ENCODE data around the gene HIVEP3. TPM values are rescaled to one million over a fixed set of nuclear protein-coding genes. Genes with fewer than 3 reads are reported as not detected.
A peak's percentile ranks its signal among the peaks of the same experiment; 100 is the strongest.

HIVEP3 gene
- total RNA-seq, 2 donors from 2014 or later = 4.7 to 5.8 TPM

- TF ChIP-seq CTCF (IDR thresholded peaks at IDR 0.05) = no peak
- peak overlapping the region; percentile 48 to 57 for H3K27ac ChIP-seq
- no peak for DNase-seq (ENCODE audit: low spot score)
- no peaks in the 10 kb centered on the region for H3K9me3 ChIP-seq
- H3K36me3 ChIP-seq = no peaks in the 10 kb centered on the region
- no peaks in the 10 kb centered on the region for H3K27me3 ChIP-seq
- H3K4me3 ChIP-seq = peak overlapping the region; percentile 59 to 78
- H3K4me1 ChIP-seq = peaks cover 0 to 27% of the 10 kb centered on the region in 2 donors
Measured at GRCh38 chr1:41661428-41662060, 257.2 kb downstream of the HIVEP3 start.

GRCh38 chr1:41660570-41661427 is 257.9 kb downstream of the HIVEP3 start:
- H3K9me3 ChIP-seq = no peaks in the 10 kb centered on the region
- no peak for DNase-seq (ENCODE audit: low spot score)
- no peaks in the 10 kb centered on the region for H3K27me3 ChIP-seq
- no peak overlapping the region for H3K27ac ChIP-seq
- TF ChIP-seq CTCF (IDR thresholded peaks at IDR 0.05) = no peak
- H3K4me1 ChIP-seq = peaks cover 0 to 26% of the 10 kb centered on the region in 2 donors
- H3K36me3 ChIP-seq = no peaks in the 10 kb centered on the region
- H3K4me3 ChIP-seq = peak overlapping the region in 1 of 2 donors; percentile 78

- H3K27me3 ChIP-seq = no peaks in the 10 kb centered on the region
- H3K9me3 ChIP-seq = no peaks in the 10 kb centered on the region
- no peak overlapping the region for H3K27ac ChIP-seq
- TF ChIP-seq CTCF (IDR thresholded peaks at IDR 0.05) = no peak
- H3K4me1 ChIP-seq = peaks cover 0 to 17% of the 10 kb centered on the region in 2 donors
- H3K36me3 ChIP-seq = no peaks in the 10 kb centered on the region
- no peak for DNase-seq (ENCODE audit: low spot score)
- no peak overlapping the region for H3K4me3 ChIP-seq
Measured at GRCh38 chr1:41659903-41660302, 258.8 kb downstream of the HIVEP3 start.

GRCh38 chr1:41659159-41659495 is 259.6 kb downstream of the HIVEP3 start:
- Histone ChIP-seq H3K9me3 (no peaks in the 10 kb centered on the region), H3K27ac (no peak overlapping the region), H3K36me3 (no peaks in the 10 kb centered on the region), H3K27me3 (no peaks in the 10 kb centered on the region), H3K4me3 (no peak overlapping the region), H3K4me1 (peaks cover 0 to 16% of the 10 kb centered on the region in 2 donors)
- DNase-seq (ENCODE audit: low spot score) = no peak
- no peak for TF ChIP-seq CTCF (IDR thresholded peaks at IDR 0.05)

- Histone ChIP-seq H3K36me3 (no peaks in the 10 kb centered on the region), H3K27me3 (no peaks in the 10 kb centered on the region), H3K27ac (no peak overlapping the region), H3K4me3 (no peak overlapping the region), H3K9me3 (no peaks in the 10 kb centered on the region), H3K4me1 (peaks cover 0 to 16% of the 10 kb centered on the region in 2 donors)
- DNase-seq (ENCODE audit: low spot score) = no peak
- no peak for TF ChIP-seq CTCF (IDR thresholded peaks at IDR 0.05)
Measured at GRCh38 chr1:41658431-41659158, 260.1 kb downstream of the HIVEP3 start.

All from right atrium auricular region (tissue), 2 donors.